K562 treated with DMSO at 1 percent for 4 hours (cell line): ENCODE results near the gene FBXL12. TPM values are rescaled to one million over a fixed set of nuclear protein-coding genes. Genes with fewer than 3 reads are reported as not detected.

Experiments
- total RNA-seq: library from RNA; unstranded; fragments of 300-600 nt; gene quantifications from 2 replicates; pipeline ENCODE4 v1.2.3, GENCODE V29; 2022; ENCODE audit not compliant: insufficient read depth

FBXL12 gene, protein sequence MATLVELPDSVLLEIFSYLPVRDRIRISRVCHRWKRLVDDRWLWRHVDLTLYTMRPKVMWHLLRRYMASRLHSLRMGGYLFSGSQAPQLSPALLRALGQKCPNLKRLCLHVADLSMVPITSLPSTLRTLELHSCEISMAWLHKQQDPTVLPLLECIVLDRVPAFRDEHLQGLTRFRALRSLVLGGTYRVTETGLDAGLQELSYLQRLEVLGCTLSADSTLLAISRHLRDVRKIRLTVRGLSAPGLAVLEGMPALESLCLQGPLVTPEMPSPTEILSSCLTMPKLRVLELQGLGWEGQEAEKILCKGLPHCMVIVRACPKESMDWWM
- total RNA-seq: 43.3 and 57.4 TPM in 2 replicates

DNA sequence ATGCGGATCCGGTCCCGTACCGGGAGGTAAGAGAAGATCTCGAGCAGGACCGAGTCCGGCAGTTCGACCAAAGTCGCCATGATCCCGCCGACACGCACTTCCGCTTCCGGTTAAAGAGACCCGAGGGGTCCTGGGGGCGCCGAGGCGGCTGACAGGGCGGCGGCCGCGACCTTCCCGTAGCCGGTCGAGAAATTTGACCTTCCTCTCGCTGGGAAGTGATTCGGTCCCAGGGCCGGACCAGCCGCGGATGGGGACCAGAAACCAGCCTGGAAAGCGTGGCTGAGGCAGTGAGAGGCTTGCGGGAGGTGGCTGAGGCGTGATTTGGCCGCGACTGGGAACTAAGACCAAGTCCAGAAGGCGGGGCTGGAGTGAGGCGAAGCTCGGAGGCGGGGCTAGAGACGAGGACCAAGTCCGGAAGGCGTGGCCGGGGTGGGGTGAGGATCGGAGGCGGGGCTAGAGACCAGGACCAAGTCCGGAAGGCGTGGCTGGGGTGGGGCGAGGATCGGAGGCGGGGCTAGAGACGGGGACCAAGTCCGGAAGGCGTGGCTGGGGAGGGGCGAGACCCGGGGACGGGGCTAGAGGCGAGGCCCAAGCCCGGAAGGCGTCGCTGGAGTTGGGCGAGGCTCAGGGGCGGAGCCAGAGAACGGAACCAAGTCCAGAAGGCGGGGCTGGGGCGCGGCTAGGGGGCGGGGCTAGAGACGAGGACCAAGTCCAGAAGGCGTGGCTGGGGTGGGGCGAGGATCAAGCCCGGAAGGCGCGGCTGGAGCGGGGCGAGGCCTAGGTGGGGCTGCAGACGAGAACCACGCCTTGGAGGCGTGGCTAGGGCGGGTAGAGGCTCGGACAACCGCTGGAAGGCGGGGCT, at the start of gene FBXL12:
TSS of gene FBXL12 (minus strand) at position 346 of the 862 bp plus-strand sequence. CDS start at position 80, 266 bp downstream.

GRCh38 chr19:9834726-9835506, 16.0 kb upstream of the FBXL12 start, which contains the start of gene PIN1:
TSS of gene PIN1 (plus strand) at chr19:9835318. CDS start at chr19:9835345, 27 bp downstream.

GRCh38 chr19:9827289-9828238, 8.7 kb upstream of the FBXL12 start, which contains the start of gene UBL5:
TSS of gene UBL5 (plus strand) at chr19:9827918. CDS start at chr19:9828338, 420 bp downstream.

GRCh38 chr19:9768175-9769112, 50.4 kb downstream of the FBXL12 start, which contains the start of gene ZNF846:
TSS of gene ZNF846 (minus strand) at chr19:9768738. CDS start at chr19:9764950, 3,788 bp downstream.

Other genes with a start within 250 kb of the FBXL12 start
- gene ZNF121, start 234.6 kb downstream of the FBXL12 start, total RNA-seq: 6.4 TPM in 2 replicates
- 12.5 and 46.2 TPM in 2 replicates for gene ZNF561, start 197.8 kb downstream of the FBXL12 start, total RNA-seq
- gene ZNF562, start 144.0 kb downstream of the FBXL12 start, total RNA-seq: 7.7 and 9.1 TPM in 2 replicates
- 6.6 and 11.1 TPM in 2 replicates for gene ZNF846, start 50.3 kb downstream of the FBXL12 start, total RNA-seq
- gene UBL5, start 8.8 kb upstream of the FBXL12 start, total RNA-seq: 503 and 550 TPM in 2 replicates
- gene PIN1, start 16.2 kb upstream of the FBXL12 start, total RNA-seq: 103 and 147 TPM in 2 replicates
- 1.1 TPM in 2 replicates for gene OLFM2, start 117.4 kb upstream of the FBXL12 start, total RNA-seq
- gene COL5A3, start 191.4 kb upstream of the FBXL12 start, total RNA-seq: not detected in 2 replicates
- gene RDH8, start 194.4 kb upstream of the FBXL12 start, total RNA-seq: not detected in 2 replicates